ENCODE results near the gene CISD1.
"Not testable (repeated sequence)": the region's sequence is repeated elsewhere in the genome, so short reads cannot be mapped to it uniquely, and the experiment has no call there.

Gene CISD1

DNA sequence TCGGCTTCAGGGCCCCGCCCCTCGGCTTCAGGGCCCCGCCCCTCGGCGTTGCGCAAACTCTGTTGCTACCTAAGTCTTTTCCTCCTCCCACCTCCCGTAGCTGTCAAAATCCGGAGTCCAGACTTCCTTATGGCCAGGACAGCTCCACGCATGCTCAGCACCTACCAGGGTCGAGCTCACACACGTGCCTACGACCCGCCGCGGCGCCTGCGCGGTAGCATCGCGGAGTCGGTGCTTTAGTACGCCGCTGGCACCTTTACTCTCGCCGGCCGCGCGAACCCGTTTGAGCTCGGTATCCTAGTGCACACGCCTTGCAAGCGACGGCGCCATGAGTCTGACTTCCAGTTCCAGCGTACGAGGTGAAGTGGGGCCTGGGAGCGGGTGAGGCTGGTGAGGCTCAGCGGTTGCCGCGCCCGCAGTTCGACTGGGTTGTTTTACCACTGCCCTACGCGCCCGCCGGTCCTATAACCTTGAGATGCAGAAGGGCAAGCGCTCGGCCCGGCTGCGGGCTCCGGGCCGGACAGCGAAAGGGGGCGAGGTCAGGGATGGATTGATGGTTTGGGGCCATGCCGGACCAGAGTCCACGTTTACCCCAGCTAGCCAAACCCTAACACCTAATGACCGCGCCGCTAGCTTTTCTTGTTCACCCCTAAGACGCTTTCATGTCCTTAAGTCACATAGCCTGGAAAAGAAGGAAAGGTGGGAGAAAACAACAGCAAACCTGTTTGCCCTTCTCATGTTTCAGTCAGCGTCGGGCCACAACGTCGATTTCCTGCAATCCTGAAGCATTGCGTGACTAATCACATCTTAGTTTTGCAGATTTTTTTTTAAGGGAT, at the start of gene CISD1:
TSS of gene CISD1 (plus strand) at position 217 of the 836 bp plus-strand sequence. CDS start at position 329, 112 bp downstream.
- TF ChIP-seq CTCF (IDR thresholded peaks at IDR 0.05; ENCODE audit: low read depth, low read length): no peak
- peak; percentile 99 for DNase-seq (ENCODE audit: extremely low read depth, low read depth)

GRCh38 chr10:58219875-58220274, 49.1 kb upstream of the CISD1 start:
- no peak for TF ChIP-seq CTCF (IDR thresholded peaks at IDR 0.05; ENCODE audit: low read depth, low read length)
- no peak for DNase-seq (ENCODE audit: extremely low read depth, low read depth)

- no peak for TF ChIP-seq CTCF (IDR thresholded peaks at IDR 0.05; ENCODE audit: low read depth, low read length)
- peak; percentile 14 for DNase-seq (ENCODE audit: extremely low read depth, low read depth)
Measured at GRCh38 chr10:58220769-58221451, 48.1 kb upstream of the CISD1 start.

DNA sequence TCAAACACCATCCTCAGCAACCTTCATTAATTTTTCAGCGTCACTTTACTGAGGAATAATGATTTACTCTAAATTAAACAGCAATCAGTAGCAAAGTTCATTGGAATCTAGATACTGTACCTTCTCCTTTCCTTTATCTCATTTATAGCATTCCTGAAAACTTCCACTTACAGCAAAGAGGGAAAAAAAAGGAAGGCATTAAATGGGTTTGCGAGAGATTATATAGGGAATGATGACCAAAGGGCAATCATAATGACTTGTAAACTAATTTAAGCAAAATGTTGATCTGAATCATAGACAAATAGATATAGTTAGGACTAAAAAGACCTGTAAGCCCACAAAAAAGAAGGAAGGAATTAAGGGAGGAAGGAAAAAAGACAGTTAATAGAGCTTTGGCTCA, 43.3 kb upstream of the CISD1 start:
- TF ChIP-seq CTCF (IDR thresholded peaks at IDR 0.05; ENCODE audit: low read depth, low read length): no peak
- no peak for DNase-seq (ENCODE audit: extremely low read depth, low read depth)

DNA sequence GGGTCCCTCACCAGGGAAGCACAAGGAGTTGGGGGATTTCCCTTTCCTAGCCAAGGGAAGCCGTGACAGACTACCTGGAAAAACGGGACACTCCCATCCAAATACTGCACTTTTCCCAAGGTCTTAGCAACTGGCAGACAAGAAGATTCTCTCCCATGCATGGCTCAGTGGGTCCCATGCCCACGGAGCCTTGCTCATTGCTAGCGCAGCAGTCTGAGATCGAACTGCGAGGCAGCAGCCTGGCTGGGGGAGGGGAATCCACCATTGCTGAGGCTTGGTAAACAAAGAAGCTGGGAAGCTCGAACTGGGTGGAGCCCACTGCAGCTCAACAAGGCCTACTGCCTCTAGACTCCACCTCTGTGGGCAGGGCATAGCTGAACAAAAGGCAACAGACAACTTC, 39.1 kb upstream of the CISD1 start:
- DNase-seq (ENCODE audit: extremely low read depth, low read depth): not testable (repeated sequence)

GRCh38 chr10:58237014-58237834, 31.7 kb upstream of the CISD1 start:
- DNase-seq (ENCODE audit: extremely low read depth, low read depth): peak; percentile 25
- TF ChIP-seq CTCF (IDR thresholded peaks at IDR 0.05; ENCODE audit: low read depth, low read length): no peak

DNA sequence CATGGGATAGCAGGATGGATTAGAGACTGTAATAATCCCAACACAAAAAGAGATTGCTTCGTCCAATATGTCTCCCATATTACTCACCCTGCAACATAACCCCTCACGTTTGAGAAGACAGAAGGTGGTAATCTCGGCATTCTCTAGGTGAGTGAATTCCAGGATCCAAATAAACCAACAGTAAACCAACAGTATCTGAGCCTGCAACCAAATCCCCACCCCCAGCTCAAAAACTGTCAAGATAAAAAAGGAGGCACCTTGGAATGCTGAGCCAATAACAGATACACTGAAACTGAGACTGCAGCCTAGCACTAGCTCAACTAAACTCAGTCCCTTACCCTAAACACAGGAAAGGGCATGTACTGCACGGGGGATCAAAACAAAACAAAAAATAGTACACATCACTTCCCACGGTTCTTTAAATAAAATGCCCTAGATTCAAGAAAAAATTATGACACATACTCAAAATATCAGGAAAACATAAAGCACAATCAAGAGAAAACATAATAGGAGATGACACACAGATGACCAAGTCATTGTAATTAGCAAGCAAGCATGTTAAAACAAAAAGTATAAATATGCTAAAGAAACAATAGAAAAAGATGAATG, 29.3 kb upstream of the CISD1 start:
- TF ChIP-seq CTCF (IDR thresholded peaks at IDR 0.05; ENCODE audit: low read depth, low read length): no peak
- no peak for DNase-seq (ENCODE audit: extremely low read depth, low read depth)

Measured in AG09319 (cell line).